ENCODE data around the gene PPP2R2D.

The PPP2R2D gene

GRCh38 chr10:132006966-132007365 lies 106.2 kb downstream of the PPP2R2D start:
- H2BK15ac ChIP-seq (replicated peaks; ENCODE audit: low read depth): no peak overlapping the region
- no peak overlapping the region for H3K9ac ChIP-seq (ENCODE audit: low read length)
- H4K5ac ChIP-seq (ENCODE audit: low read length): no peak overlapping the region
- H3K18ac ChIP-seq (ENCODE audit: low read length): no peak overlapping the region
- no peak overlapping the region for H3K4me3 ChIP-seq (ENCODE audit: low read length)
- DNase-seq: no peak
- no peaks in the 10 kb centered on the region for H3K27me3 ChIP-seq (ENCODE audit: insufficient read depth, low read length, poor library complexity)
- no CpG with 5 or more reads among the region's 4 CpGs for WGBS (ENCODE audit: extremely low coverage, insufficient coverage, low lambda C conversion rate)
- H2BK5ac ChIP-seq (ENCODE audit: low read length): no peak overlapping the region
- peaks cover 15% of the 10 kb centered on the region for H3K4me1 ChIP-seq (ENCODE audit: control insufficient read depth, low read depth, low read length)
- no peak overlapping the region for H2AK5ac ChIP-seq (ENCODE audit: low read length)
- H3K79me1 ChIP-seq (ENCODE audit: low read length): no peaks in the 10 kb centered on the region
- H3K56ac ChIP-seq (ENCODE audit: low read length): no peak overlapping the region
- no peak overlapping the region for H4K8ac ChIP-seq (ENCODE audit: low read depth, low read length)
- no peaks in the 10 kb centered on the region for H3K36me3 ChIP-seq (ENCODE audit: control insufficient read depth, insufficient read depth, low read length)
- H2BK120ac ChIP-seq (ENCODE audit: low read depth, low read length): no peak overlapping the region
- no peak overlapping the region for H3K4ac ChIP-seq (ENCODE audit: low read depth, low read length)
- H3K23ac ChIP-seq (ENCODE audit: low read length): no peak overlapping the region
- H3K4me2 ChIP-seq (ENCODE audit: low read length): no peak overlapping the region
- no peak overlapping the region for H3K27ac ChIP-seq (ENCODE audit: low read depth, low read length)
- no peaks in the 10 kb centered on the region for H3K79me2 ChIP-seq (ENCODE audit: control insufficient read depth, insufficient read depth, low read length)

DNA sequence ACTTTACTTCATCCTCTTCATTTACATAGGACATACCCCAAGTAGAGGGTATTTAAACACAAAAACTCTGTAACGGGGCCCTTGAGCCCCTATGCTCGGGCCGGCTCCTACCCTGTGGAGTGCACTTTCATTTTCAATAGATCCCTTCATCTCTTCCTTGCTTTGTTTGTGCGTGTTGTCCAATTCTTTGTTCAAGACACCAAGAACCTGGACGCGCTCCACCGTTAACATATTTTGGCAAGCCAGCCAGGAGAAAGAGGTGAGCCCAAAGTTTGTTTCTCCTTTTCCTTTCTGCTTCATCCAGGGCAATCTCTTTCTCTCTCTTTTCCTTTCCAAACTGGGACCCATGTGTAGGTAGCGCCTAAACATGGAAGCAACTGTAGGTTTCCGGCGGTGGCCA lies 106.9 kb downstream of the PPP2R2D start:
- no peak overlapping the region for H3K4me3 ChIP-seq (ENCODE audit: low read length)
- H4K5ac ChIP-seq (ENCODE audit: low read length): no peak overlapping the region
- no peak overlapping the region for H4K8ac ChIP-seq (ENCODE audit: low read depth, low read length)
- H3K36me3 ChIP-seq (ENCODE audit: control insufficient read depth, insufficient read depth, low read length): no peaks in the 10 kb centered on the region
- peak overlapping the region; percentile 5 for H2AK5ac ChIP-seq (ENCODE audit: low read length)
- peak overlapping the region; percentile 8 for H2BK15ac ChIP-seq (replicated peaks; ENCODE audit: low read depth)
- no peak overlapping the region for H3K27ac ChIP-seq (ENCODE audit: low read depth, low read length)
- no peak overlapping the region for H3K18ac ChIP-seq (ENCODE audit: low read length)
- H3K27me3 ChIP-seq (ENCODE audit: insufficient read depth, low read length, poor library complexity): no peaks in the 10 kb centered on the region
- no peak for DNase-seq
- no CpG with 5 or more reads among the region's 10 CpGs for WGBS (ENCODE audit: extremely low coverage, insufficient coverage, low lambda C conversion rate)
- peak overlapping the region; percentile 53 for H2BK5ac ChIP-seq (ENCODE audit: low read length)
- no peaks in the 10 kb centered on the region for H3K79me2 ChIP-seq (ENCODE audit: control insufficient read depth, insufficient read depth, low read length)
- no peak overlapping the region for H3K23ac ChIP-seq (ENCODE audit: low read length)
- H3K4me1 ChIP-seq (ENCODE audit: control insufficient read depth, low read depth, low read length): peaks cover 13% of the 10 kb centered on the region
- peak overlapping the region; percentile 51 for H3K56ac ChIP-seq (ENCODE audit: low read length)
- H2BK120ac ChIP-seq (ENCODE audit: low read depth, low read length): peak overlapping the region; percentile 57
- H3K4me2 ChIP-seq (ENCODE audit: low read length): no peak overlapping the region
- no peak overlapping the region for H3K4ac ChIP-seq (ENCODE audit: low read depth, low read length)
- no peaks in the 10 kb centered on the region for H3K79me1 ChIP-seq (ENCODE audit: low read length)
- no peak overlapping the region for H3K9ac ChIP-seq (ENCODE audit: low read length)

Data from mesendoderm (in vitro differentiated cells).